NK-92 (cell line): ENCODE results near the gene PAK2.
"Not testable (repeated sequence)": the region's sequence is repeated elsewhere in the genome, so short reads cannot be mapped to it uniquely, and the experiment has no call there.

Source experiments
- DNase-seq: peaks from one replicate; lab custom pipeline; 2025; ENCODE audit not compliant: unreplicated experiment; lab: John Stamatoyannopoulos, UW

Gene PAK2

GRCh38 chr3:196778755-196779154 is 39.1 kb downstream of the PAK2 start:
- no peak for DNase-seq

GRCh38 chr3:196782511-196782910 is 42.9 kb downstream of the PAK2 start:
- DNase-seq = no peak

- DNase-seq = no peak
Observed at GRCh38 chr3:196788528-196788927, 48.9 kb downstream of the PAK2 start.

GRCh38 chr3:196789885-196790359 is 50.3 kb downstream of the PAK2 start:
- no peak for DNase-seq

- no peak for DNase-seq
Observed at GRCh38 chr3:196790636-196791035, 51.0 kb downstream of the PAK2 start.

GRCh38 chr3:196792771-196793170 is 53.1 kb downstream of the PAK2 start:
- DNase-seq = no peak

DNA sequence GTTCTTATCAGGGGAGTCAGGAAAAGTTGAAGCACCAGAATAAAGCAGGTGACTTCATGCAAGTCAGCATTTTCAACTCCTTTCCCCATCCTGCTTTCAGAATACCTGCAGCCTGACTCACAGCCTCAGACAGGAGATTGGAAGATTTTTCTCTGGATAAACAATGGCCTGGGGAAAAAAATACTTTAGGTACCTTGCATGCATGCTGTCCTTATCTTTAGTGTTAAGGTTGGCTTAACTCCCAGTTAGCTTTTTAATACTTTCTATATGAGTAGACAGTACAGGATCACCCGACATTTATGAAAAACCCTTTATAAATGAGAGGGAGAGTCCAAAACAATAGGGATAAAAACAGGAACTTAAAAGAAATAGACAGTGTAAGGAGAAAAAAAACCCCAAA is 53.6 kb downstream of the PAK2 start:
- no peak for DNase-seq

- DNase-seq = no peak
Observed at GRCh38 chr3:196794467-196794866, 54.8 kb downstream of the PAK2 start.

- DNase-seq = no peak
Observed at GRCh38 chr3:196796317-196796716, 56.7 kb downstream of the PAK2 start.

- no peak for DNase-seq
Observed at GRCh38 chr3:196800742-196801434, 61.2 kb downstream of the PAK2 start.

GRCh38 chr3:196803891-196804468 is 64.3 kb downstream of the PAK2 start:
- DNase-seq = no peak

DNA sequence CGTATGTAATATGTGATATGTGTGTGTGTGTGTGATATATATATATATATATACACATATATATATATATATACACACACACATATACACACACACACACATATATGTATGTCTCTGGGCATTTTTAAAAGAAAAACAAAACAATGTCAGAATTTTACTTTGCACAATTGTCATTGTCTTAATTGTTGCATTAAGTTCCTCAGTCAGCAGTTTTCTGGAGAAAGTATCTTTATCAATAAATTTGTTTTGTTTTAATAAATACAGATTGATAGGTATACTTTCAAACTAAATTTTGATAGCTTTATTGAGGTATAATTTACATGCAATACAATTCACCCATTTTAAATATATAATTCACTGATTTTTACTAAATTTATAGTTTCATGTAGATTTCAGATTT is 65.1 kb downstream of the PAK2 start:
- DNase-seq = no peak

- DNase-seq = no peak
Observed at GRCh38 chr3:196810963-196811581, 71.4 kb downstream of the PAK2 start.

- DNase-seq = no peak
Observed at GRCh38 chr3:196812853-196813252, 73.2 kb downstream of the PAK2 start.

GRCh38 chr3:196813903-196814302 is 74.2 kb downstream of the PAK2 start:
- DNase-seq = no peak

- DNase-seq = no peak
Observed at GRCh38 chr3:196821806-196822355, 82.2 kb downstream of the PAK2 start.

- not testable (repeated sequence) for DNase-seq
Observed at GRCh38 chr3:196829651-196830050, 90.0 kb downstream of the PAK2 start.

DNA sequence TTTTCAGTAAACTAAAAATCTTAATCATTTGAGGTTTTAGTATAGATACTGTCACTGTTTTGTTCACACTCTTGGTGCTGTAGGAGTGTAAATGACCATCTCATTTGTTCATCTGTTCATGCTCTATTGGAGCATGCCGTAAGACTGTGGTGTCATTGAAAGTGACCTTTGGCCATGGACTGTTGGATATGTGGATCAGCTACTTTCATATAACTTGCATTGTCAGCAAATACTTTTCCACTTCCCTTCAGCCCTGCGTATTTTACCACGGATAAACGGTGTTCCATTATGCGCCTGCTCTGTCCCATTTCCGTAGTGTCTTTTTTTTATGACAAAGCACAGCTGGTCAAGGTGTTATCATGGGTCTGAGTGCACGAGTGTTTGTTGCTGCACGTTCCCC is 95.4 kb downstream of the PAK2 start:
- no peak for DNase-seq

DNA sequence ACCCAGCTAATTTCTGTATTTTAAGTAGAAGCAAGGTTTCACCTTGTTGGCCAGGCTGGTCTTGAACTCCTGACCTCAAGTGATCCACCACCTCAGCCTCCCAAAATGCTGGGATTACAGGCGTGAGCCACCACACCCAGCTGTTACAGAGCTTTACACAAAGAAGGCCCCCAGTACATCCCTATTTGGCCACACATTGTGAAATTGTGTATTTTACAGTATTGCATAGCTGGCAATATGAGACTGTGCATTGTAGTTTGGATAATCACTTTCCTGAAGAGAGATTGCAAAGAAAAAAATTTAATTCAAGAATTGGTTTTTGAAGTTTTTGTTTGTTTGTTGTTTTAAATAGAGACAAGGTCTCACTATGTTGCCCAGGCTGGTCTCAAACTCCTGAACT is 97.0 kb downstream of the PAK2 start:
- DNase-seq = not testable (repeated sequence)

DNA sequence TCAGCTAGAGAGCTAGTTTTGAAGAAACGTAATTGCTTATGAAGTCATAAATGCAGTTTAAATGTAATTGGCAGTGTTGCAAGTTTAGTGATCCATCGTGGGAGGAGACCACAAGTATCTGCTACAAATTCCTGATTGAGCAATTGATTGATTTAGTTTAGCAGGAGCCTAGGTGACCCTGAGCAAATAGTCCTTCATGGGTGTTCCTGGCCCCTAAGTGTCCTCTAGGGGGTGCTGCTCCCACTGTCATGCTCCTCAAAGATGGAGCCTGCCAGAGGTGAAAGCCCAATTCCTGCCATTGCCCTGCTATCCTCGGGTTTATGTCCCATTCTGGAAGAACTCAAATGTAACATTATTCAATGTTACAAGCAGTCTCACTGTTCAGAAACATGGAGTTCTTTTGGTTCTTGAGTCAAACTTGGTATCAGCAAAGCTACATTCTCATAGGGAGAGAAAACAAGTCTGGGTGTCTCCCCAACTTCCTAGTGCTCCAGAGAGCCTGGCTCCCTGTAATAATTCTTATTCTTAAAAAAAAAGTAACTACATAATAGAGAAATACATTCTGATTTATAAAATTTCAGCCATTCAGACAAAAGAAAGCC is 98.3 kb downstream of the PAK2 start:
- no peak for DNase-seq

DNA sequence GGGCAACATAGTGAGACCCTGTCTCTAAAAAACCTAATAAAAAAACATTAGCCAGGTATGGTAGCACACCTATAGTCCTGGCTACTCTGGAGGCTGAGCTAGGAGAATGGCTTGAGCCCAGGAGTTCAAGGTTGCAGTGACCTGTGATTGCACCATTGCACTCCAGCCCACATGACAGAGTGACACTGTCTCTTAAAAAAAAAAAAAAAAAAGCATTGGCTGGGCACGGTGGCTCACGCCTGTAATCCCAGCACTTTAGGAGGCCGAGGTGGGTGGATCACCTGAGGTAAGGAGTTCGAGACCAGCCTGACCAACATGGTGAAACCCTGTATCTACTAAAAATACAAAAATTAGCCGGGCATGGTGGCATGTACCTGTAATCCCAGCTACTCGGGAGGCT is 99.7 kb downstream of the PAK2 start:
- DNase-seq = not testable (repeated sequence)
